ENCODE results near the gene MFGE8.
A peak's percentile ranks its signal among the peaks of the same experiment; 100 is the strongest.

The MFGE8 gene

GRCh38 chr15:88897456-88898194 lies 15.6 kb downstream of the MFGE8 start:
- peak; percentile 89 for DNase-seq

DNA sequence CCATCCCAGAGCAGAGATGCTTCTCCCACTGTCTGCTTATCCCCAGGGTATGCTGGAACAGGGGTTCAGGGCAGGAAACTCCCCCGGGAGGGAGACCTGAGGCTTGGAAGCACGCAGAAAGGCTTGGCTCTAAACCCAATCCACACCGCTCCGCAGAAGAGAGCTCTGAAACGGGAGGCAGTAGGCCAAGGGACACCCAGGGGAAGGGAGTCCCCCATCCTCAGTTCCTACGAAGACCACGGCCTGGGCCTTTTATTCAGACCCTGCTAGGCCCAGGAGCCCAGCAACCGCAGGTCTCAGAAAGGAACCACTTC lies 16.1 kb downstream of the MFGE8 start:
- DNase-seq = no peak

GRCh38 chr15:88896333-88897033 lies 16.7 kb downstream of the MFGE8 start:
- DNase-seq = no peak

GRCh38 chr15:88894819-88895767 lies 18.1 kb downstream of the MFGE8 start, which contains the start of gene HAPLN3:
TSS of gene HAPLN3 (minus strand) at chr15:88895544. CDS start at chr15:88887298, 8,246 bp downstream.
- DNase-seq = peak; percentile 79

GRCh38 chr15:88894348-88894818 lies 18.8 kb downstream of the MFGE8 start:
- peak; percentile 92 for DNase-seq

DNA sequence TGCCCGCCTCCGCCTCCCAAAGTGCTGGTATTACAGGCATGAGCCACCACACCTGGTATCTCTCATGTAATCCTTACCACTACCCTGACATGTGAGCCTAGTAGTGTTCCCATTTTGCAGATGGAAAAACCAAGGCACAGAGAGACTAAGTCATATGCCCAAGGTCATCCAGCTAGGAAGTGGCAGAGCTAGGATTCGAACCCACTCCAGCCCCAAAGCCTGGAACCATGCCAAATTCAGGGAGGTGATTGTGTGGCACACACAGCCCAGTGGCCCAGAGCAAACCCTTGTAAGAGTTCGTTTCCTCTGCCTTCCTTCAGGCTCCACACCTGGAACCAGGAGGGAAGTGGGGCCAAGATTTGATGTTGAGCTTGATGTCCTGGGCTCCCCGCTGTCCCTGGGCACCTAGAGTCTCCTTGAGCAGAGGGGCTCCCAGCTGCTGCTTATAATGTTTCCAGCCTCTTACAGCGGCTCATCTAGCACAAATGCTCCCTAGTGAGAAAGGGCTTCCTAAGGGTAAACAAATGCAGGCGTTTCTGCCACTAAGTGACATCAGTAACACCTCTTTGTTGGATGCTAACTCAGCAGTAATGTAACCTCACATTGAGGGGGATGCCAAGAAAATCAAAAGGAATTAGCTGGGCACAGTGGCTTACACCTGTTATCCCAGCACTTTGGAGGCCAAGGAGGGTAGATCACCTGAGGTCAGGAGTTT lies 21.5 kb downstream of the MFGE8 start:
- DNase-seq = no peak

DNA sequence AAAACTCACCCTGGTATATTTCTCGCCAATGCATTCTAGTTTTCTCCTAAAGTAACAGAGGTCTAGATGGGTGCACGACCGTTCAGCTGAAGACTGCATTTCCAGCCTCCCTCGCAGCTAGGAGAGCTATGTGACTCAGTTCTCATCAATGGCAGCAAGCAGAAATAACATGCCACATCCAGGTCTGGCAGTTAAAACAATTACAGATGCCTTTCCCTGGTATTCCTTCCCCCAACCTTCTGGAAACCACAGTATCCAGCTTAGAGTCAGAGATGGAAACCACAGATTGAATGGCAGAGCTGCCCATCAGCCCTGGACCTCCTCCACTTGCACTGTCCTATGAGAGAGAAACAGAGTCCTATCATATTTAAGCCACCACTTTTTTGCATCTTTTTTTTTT lies 22.7 kb downstream of the MFGE8 start:
- no peak for DNase-seq

GRCh38 chr15:88888719-88889118 lies 24.5 kb downstream of the MFGE8 start:
- no peak for DNase-seq

DNA sequence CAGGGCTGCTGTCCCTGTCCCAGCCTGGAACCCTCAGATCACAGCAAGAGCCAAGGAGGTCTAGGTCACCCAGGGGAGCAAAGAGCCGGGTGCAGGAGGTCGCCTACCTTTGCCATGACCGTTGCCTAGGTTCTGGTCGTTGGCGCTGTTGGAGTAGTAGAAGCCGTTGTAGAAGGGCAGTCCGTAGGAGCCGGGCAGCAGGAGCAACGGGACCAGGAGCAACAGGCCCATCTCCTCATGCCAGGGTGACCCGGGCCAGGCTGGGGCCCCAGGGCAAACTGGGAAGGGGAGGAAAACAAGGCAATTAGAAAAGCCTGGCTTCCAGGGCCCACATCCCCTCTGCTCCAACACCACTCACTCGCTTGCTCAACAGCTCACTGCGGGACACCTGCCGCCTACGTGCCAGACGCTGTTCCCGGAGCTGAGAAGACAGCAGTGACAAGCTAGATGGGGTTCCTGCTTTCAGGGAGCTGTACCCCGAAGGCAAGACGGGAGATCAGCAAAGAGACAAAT lies 26.1 kb downstream of the MFGE8 start:
- no peak for DNase-seq

- no peak for DNase-seq
Measured at GRCh38 chr15:88882785-88883184, 30.4 kb downstream of the MFGE8 start.

GRCh38 chr15:88881775-88882174 lies 31.4 kb downstream of the MFGE8 start:
- no peak for DNase-seq

- DNase-seq = no peak
Measured at GRCh38 chr15:88880944-88881740, 32.0 kb downstream of the MFGE8 start.

DNA sequence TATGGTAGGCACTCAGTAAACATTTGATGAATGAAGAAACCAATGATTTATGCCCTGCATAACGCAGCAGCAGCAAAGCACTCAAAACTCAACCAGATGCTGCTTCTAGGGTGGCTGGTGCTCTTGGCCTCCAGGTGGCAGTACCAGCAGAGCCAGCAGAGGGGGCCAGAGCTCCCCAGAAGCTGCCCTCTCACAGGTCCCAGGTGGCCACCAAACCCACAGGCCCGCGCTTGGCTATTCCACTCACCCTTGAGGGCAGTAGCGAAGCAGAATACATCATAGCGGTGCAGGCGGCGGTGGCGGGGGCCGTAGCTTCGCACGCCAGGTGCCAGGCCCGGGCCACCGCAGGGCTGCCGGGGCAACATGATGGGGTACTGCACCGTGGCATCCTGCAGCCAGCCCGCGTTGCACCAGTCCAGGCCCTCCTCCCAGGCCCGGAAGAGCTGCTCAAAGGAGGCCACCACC lies 34.4 kb downstream of the MFGE8 start:
- DNase-seq = peak; percentile 62

DNA sequence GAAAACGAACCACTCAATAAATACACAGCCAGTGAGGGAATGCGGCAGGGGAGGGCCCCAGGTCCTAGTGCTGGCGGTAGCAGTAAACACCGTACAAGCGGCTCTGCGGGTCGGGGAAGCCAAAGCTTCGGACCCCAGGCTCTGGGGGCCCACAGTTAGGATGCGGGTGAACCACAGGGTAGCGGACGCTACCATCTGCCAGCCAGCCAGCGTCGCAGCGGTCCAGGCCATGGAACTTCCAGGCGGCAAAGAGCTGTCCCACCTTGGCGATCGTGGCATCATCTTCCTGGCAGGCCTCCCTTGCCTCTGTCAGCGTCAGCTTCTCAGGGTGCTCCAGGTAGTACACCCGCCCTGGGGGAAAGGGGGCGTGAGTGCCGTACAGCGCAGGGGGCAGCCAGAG lies 35.3 kb downstream of the MFGE8 start:
- DNase-seq = no peak

- DNase-seq = no peak
Measured at GRCh38 chr15:88877415-88877814, 35.8 kb downstream of the MFGE8 start.

- no peak for DNase-seq
Measured at GRCh38 chr15:88876573-88876972, 36.6 kb downstream of the MFGE8 start.

DNA sequence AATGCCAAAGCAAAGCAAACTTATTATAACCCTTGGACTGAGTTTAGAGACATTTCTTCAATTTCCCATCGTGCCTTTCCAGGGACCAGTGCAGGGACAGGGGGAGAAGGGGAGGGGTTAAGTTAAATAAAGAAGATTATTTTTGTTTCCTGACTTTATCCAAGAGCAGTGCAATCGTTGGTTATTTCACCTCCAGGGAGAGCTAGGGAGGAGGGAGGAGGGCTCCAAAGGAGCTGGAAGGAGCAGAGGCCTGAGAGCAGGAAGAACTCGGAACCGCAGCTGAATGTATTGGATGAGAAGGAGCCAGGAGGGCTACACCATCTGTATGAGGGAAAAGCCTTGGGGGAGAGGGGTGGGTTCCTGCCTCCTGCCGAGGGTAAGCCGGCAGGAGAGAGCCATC lies 38.5 kb downstream of the MFGE8 start:
- no peak for DNase-seq

GRCh38 chr15:88874275-88874674 lies 38.9 kb downstream of the MFGE8 start:
- no peak for DNase-seq

DNA sequence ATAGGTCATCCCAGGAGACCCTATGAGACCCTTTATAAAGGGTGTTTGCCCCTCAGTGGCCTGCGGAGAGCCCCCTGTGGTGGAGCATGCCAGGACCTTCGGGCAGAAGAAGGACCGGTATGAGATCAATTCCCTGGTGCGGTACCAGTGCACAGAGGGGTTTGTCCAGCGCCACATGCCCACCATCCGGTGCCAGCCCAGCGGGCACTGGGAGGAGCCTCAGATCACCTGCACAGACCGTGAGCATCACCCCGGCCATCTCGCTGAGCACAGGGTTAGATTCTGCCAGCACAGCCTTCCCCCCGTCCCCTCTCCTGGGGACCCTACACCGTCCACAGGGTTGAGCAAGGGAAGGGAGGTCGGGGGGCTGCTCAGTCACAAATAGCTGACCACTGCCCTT lies 39.4 kb downstream of the MFGE8 start:
- DNase-seq = no peak

- no peak for DNase-seq
Measured at GRCh38 chr15:88872706-88873105, 40.5 kb downstream of the MFGE8 start.

- no peak for DNase-seq
Measured at GRCh38 chr15:88872106-88872505, 41.1 kb downstream of the MFGE8 start.

Measured in activated CD4-positive, alpha-beta T cell treated with anti-CD3 and anti-CD28 coated beads for 48 hours (primary cell).